Fibroblast of skin of abdomen (primary cell): ENCODE data around the gene FADD.
"Not testable (repeated sequence)": the region's sequence is repeated elsewhere in the genome, so short reads cannot be mapped to it uniquely, and the experiment has no call there.

Experiments
- DNase-seq: peaks from one replicate; pipeline ENCODE4 v3.0.0-alpha.2; 2013

Gene FADD

GRCh38 chr11:70205049-70205725, 2.1 kb downstream of the FADD start:
- DNase-seq: no peak

GRCh38 chr11:70205766-70206165, 2.7 kb downstream of the FADD start:
- DNase-seq: no peak

- DNase-seq: no peak
Observed at GRCh38 chr11:70206226-70206981, 3.3 kb downstream of the FADD start.

DNA sequence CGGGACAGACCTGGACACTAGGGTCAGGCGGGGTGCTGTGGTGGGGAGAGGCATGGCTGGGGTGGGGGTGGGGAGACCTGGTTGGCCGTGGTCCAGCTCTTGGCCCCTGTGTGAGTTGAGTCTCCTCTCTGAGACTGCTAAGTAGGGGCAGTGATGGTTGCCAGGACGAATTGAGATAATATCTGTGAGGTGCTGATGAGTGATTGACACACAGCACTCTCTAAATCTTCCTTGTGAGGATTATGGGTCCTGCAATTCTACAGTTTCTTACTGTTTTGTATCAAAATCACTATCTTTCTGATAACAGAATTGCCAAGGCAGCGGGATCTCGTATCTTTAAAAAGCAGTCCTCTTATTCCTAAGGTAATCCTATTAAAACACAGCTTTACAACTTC, 3.9 kb downstream of the FADD start:
- no peak for DNase-seq

GRCh38 chr11:70207531-70208131, 4.5 kb downstream of the FADD start:
- no peak for DNase-seq

DNA sequence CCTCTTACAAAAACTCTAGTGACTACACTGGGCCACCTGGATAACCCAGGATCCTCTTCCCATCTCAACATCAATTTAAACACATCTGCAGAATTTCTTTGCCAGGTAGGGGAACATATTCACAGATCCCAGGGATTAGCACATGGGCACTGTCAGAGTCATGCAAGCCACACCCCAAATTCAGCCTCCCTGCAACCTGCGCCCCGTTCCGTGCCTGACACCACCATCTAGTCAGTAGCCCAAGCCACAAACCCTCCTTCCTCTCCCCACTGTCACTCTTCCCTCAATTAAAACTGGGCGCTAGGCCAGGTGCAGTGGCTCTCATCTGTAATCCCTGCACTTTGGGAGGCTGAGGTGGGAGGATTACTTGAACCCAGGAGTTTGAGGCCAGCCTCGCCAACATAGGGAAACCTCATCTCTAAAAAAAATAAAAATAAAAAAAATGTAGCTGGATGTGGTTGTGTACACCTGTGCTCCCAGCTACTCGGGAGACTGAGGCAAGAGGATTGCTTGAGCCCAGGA, 6.4 kb downstream of the FADD start:
- no peak for DNase-seq

DNA sequence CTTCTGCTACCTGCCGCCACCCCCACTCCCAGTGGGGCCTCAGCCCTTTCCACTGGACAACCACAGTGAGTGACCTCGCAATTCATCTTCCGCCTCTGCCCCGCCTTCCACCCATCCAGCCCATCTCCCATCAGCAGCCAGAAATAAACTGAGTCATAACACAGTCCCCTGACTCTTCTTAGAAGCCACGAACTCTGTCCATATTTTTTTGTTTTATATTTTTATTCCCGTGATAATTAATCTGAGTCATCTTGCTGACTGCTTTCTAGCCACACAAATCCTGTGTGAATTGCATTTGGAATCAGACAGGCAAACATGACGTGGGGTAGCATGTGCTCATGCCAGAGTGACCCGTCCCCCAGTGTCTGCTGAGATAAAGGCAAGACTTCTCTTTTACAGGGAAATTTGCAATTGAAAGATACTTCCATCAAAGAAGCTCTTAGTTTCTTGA, 7.0 kb downstream of the FADD start:
- DNase-seq: peak; percentile 61

GRCh38 chr11:70210530-70210929, 7.4 kb downstream of the FADD start:
- DNase-seq: no peak

GRCh38 chr11:70212227-70212811, 9.2 kb downstream of the FADD start:
- no peak for DNase-seq

- DNase-seq: not testable (repeated sequence)
Observed at GRCh38 chr11:70217388-70217787, 14.3 kb downstream of the FADD start.

GRCh38 chr11:70218076-70218475, 15.0 kb downstream of the FADD start:
- not testable (repeated sequence) for DNase-seq

GRCh38 chr11:70220136-70220535, 17.0 kb downstream of the FADD start:
- no peak for DNase-seq

DNA sequence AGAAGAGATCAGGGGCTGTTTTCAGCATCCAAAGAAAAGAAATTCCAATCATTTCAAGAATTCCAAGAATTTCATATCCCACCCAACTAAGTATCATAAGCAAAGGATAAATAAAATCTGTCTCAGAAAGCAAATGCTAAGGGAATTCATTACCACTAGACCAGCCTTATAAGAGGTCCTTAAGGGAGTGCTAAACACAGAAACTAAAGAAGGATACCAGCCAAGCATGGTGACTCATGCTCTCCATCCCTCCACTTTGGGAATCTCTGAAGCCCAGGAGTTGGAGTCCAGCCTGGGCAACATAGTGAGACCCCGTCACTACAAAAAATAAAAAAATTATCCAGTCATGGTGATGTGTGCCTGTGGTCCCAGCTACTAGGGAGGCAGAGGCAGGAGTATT, 17.8 kb downstream of the FADD start:
- no peak for DNase-seq

DNA sequence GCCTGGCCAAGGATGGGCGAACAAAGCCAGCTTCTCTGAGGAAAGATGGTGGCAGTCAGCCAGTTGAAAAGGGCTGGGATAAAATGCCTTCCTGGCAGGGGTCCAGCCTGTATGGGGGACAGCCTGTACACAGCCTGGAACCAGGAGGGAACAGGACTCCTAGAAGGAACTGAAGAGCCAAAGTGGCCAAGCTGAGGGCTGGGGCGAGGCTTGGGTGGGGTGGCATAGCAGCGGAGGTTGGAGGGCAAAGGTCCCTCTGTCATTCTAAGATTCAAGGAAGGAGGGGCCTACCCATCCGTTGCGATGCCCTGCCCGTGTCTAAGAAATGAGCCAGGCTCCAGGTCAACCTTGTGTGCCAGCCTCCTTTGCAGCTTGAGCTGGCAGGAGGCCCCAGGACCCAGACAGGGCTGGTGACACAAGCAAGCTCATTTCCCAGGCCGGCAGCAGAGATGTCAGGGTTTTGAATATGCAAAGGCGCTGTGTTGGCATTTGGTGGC, 22.6 kb downstream of the FADD start:
- DNase-seq: no peak

GRCh38 chr11:70226183-70226582, 23.1 kb downstream of the FADD start:
- DNase-seq: no peak

GRCh38 chr11:70226967-70227366, 23.9 kb downstream of the FADD start:
- DNase-seq: no peak

DNA sequence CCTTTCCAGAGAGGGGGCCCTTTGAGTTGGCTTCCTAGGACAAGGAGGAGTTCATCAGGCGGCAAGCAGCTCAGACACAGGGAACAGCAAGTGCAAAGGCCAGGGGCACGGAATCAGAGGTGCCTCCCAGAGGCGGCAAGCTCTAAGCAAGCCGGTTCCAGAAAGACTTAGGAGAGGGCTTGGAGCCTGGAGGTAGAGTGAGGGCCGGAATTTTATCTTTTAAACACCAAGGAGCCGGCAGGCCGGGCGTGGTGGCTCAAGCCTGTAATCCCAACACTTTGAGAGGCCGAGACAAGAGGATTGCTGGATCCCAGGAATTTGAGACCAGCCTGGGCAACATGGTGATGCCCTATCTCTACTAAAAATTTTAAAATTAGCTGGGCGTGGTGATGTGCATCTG, 26.6 kb downstream of the FADD start:
- no peak for DNase-seq

DNA sequence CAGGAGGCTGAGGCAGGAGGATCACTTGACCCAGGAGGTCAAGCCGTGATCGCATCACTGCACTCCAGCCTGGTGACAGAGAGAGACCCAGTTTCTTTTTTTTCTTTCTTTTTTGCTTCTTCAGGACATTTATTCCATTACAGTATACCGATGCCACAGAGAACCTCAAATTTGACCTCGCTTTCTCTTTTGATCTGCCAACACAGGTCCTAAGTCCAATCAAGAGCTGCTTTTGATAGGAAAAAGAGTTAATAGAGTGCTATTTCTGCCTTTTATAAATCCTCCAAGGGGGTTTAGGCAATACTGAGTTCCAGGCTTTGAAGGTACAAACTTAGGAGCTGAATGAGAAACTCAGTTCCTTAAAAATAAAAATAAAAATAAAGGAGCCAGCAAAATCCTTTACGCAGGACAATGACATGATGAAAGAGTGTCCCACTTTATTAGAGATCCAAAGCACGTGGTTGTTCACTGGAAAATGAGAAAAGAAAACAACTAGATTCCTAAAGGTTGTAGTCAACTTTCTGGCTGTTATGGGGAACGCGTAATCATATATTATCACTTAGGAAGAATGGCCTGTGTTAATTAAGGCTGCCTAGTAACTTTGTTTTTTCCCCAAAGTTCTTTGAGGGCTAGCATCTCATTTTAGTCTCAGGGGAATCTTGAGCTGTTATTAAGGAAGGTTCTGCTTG, 27.2 kb downstream of the FADD start:
- DNase-seq: no peak

DNA sequence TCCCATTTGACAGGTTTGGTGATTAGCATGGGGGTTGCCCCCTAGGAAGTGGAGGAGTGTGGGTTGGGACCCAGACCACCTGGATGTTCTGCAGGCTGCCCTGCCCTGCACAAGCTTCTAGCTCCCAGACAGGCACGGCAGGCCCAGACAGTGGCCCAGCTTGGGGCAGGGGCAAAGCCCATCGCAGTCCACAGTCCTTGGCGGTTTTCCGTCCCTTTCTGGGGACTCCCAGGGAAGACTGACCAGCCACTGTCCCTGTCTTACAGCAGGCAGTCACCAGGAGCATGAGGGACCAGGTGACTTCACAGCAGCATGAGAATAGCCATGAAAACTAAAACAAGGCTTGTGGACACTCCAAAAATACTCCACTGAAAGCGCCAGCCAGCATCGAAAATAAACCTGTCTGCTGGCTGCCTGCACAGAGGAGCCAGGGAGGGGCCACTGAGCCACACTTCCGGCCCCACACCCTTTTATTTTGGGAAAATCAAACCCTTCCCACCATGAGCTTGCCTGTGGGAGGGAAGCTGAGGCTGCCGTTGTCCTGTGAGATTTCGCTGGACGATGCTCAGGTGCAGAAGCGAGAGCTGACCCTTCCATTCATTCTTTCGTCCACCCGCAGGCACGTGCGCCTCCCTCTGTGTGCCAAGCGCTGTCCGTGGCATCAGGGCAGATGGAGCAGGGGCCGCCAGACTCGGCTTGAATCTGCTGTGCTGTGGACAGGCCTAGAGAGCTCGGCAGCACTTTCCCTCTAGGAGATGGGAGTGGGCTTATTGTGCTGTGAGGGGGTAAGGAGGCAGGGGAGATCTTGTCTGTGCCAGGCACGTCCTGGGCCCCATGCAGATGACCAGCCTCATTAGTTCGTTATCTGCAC, 28.0 kb downstream of the FADD start:
- no peak for DNase-seq

DNA sequence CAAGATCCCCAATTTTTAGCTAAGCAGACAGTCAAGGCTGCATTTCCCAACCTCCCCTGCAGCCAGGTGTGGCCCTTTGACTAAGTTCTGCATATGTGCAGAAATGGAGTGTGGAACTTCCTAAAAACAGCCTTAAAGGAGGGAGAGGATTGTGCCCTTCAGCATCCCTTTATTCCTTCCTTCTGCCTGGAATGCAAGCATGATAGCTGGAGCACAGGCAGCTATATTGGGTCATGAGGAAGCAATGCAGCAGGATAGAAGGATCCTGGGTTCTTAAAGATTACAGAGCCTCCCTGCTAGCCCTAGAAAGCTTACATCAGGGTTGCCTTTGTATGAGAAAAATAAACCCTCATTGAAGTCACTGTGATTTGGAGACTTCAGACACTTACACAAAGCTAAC, 29.9 kb downstream of the FADD start:
- no peak for DNase-seq

DNA sequence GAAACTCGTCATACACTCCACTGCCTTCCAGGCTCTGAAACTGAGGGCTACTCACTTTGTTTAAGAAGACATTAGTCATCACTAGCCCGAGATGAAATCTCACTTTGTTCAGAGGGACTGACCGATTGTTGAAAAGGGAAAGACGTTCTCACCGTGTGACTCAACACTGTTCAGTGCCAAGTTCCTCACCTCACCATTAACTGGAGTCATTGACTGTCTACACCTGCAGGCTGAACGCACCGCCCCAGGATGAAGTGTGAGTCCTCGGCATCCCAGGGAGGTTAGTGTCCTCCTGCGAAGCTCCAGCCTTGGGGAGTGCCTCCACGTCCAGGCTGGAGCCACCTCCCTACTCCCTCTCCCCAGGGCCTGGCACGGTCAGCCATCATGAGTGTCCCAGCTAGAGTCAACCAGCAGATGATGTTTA, 30.4 kb downstream of the FADD start:
- peak; percentile 50 for DNase-seq
